Sigmoid colon (tissue), 7 donors: Measurements from ENCODE around the gene KLHL42. TPM values are rescaled to one million over a fixed set of nuclear protein-coding genes. Genes with fewer than 3 reads are reported as not detected.

ENCODE experiments used
- DNase-seq: peaks from one replicate; pipeline ENCODE4 v3.0.0-alpha.2; 2019
- H3K27ac ChIP-seq, 4 donors: fragments of 200-600 bp; sonication (generic); one replicate each; pipeline ENCODE4 v1.5.1; 2016 to 2019; ENCODE audit warnings: mild to moderate bottlenecking in 1 of 4
- H3K27me3 ChIP-seq, 3 donors: fragments of 200-600 bp; sonication (generic); one replicate each; pipeline ENCODE4 v1.5.1; 2019; ENCODE audit warnings: mild to moderate bottlenecking in 1 of 3
- H3K36me3 ChIP-seq, 4 donors: fragments of 200-600 bp; sonication (generic); one replicate each; pipeline ENCODE4 v1.5.1; 2016 to 2019
- H3K4me1 ChIP-seq, 4 donors: fragments of 200-600 bp; sonication (generic); one replicate each; pipeline ENCODE4 v1.5.1; 2017 to 2019
- H3K4me3 ChIP-seq, 4 donors: fragments of 200-600 bp; sonication (generic); one replicate each; pipeline ENCODE4 v1.5.1; 2017 to 2019; ENCODE audit warnings: mild to moderate bottlenecking in 2 of 4, moderate library complexity in 1 of 4
- H3K9me3 ChIP-seq, 4 donors: fragments of 200-600 bp in 3 of 4; sonication (generic) in 3 of 4; one replicate each; pipeline versions ENCODE4 v1.5.1 to v1.6.1; 2013 to 2019
- CTCF ChIP-seq, 4 experiments: fragments of 450-650 bp in 3 of 4; fragments of 200-600 bp in 1 of 4; IDR thresholded peaks; one replicate each; pipeline ENCODE4 v1.5.1; 2016 to 2019; ENCODE audit warnings: antibody characterized with exemption in 4 of 4, mild to moderate bottlenecking in 3 of 4, moderate library complexity in 2 of 4
- EP300 ChIP-seq, 4 donors: sonication (generic); formaldehyde crosslinking; IDR thresholded peaks; one replicate each; pipeline ENCODE4 v1.6.1; 2017; ENCODE audit warnings: antibody characterized with exemption in 4 of 4
- POLR2A ChIP-seq, 2 donors: fragments of 450-650 bp; IDR thresholded peaks; one replicate each; pipeline ENCODE4 v1.6.1; 2016; ENCODE audit warnings: antibody characterized with exemption in 2 of 2, mild to moderate bottlenecking in 2 of 2, moderate library complexity in 2 of 2
- POLR2AphosphoS5 ChIP-seq, 4 donors: sonication (generic); formaldehyde crosslinking; IDR thresholded peaks; one replicate each; pipeline ENCODE4 v1.6.1; 2017; ENCODE audit warnings: antibody characterized with exemption in 4 of 4
- WGBS, 2 donors: extraction: QIAGEN DNeasy Blood & Tissue Kit; methylation state at CpG; one replicate each; pipeline ENCODE4 v1.1.7; 2013; 5-methylcytosine and 5-hydroxymethylcytosine counted together
- intact Hi-C: fragments of 100-400 bp; cut with DNase I; formaldehyde crosslinking; loops from one replicate; pipeline ENCODE4 v1.15.1; 2023
- polyA plus RNA-seq, 3 donors: library from polyadenylated mRNA; stranded (reverse); fragments of 200-250 nt; gene quantifications; one replicate each; pipeline ENCODE4 v1.2.3, GENCODE V29; 2013
- total RNA-seq, 4 donors: library from RNA; depleted of rRNA; stranded (reverse); fragments of >200 nt; gene quantifications; one replicate each; pipeline ENCODE4 v1.1.0, GENCODE V29; 2016
- donor health status: healthy with polysubstance abuse.
- donor health status: Bipolar disorder and iron deficiency.
- donor health status: healthy.

KLHL42 gene
- total and polyA plus RNA-seq, 7 donors, result 3.6 to 78.1 (median 60.7) TPM

GRCh38 chr12:27787559-27787958 lies 7.5 kb downstream of the KLHL42 start:
- Histone ChIP-seq H3K9me3 (no peaks in the 10 kb centered on the region), H3K4me3 (no peak overlapping the region), H3K36me3 (peaks cover 4 to 16% (median 12%) of the 10 kb centered on the region in 4 donors), H3K27me3 (no peaks in the 10 kb centered on the region), H3K27ac (peak overlapping the region in 3 of 4 donors; percentile 30 to 56 (median 48)), H3K4me1 (peaks cover 0 to 77% (median 67%) of the 10 kb centered on the region in 4 donors)
- intact Hi-C loops, result no loop called here
- 74 to 81% methylated on average over 2 of the region's 2 CpGs for WGBS, 2 donors
- TF ChIP-seq CTCF (IDR thresholded peaks at IDR 0.05) (no peak), POLR2AphosphoS5 (IDR thresholded peaks at IDR 0.05) (no peak), POLR2A (IDR thresholded peaks at IDR 0.05) (no peak), EP300 (IDR thresholded peaks at IDR 0.05) (no peak)
- no peak for DNase-seq

- Histone ChIP-seq H3K9me3 (no peaks in the 10 kb centered on the region), H3K4me1 (peaks cover 0 to 51% (median 43%) of the 10 kb centered on the region in 4 donors), H3K36me3 (peaks cover 16 to 42% (median 30%) of the 10 kb centered on the region in 4 donors), H3K27ac (peak overlapping the region in 1 of 4 donors; percentile 24), H3K27me3 (no peaks in the 10 kb centered on the region), H3K4me3 (no peak overlapping the region)
- intact Hi-C loops, result no loop called here
- DNase-seq, result no peak
- WGBS, 2 donors, result 94 to 95% methylated on average over 2 of the region's 2 CpGs
- TF ChIP-seq CTCF (IDR thresholded peaks at IDR 0.05) (no peak), POLR2AphosphoS5 (IDR thresholded peaks at IDR 0.05) (no peak), POLR2A (IDR thresholded peaks at IDR 0.05) (no peak), EP300 (IDR thresholded peaks at IDR 0.05) (no peak)
Observed at GRCh38 chr12:27790179-27790578, 10.1 kb downstream of the KLHL42 start.

- peaks cover 24 to 87% (median 59%) of the 10 kb centered on the region in 4 donors for H3K36me3 ChIP-seq
- intact Hi-C loops, result no loop called here
- peaks cover 0 to 5% (median 0%) of the 10 kb centered on the region in 4 donors for H3K4me1 ChIP-seq
- TF ChIP-seq POLR2AphosphoS5 (IDR thresholded peaks at IDR 0.05) (no peak), POLR2A (IDR thresholded peaks at IDR 0.05) (no peak), CTCF (IDR thresholded peaks at IDR 0.05) (no peak), EP300 (IDR thresholded peaks at IDR 0.05) (no peak)
- WGBS, 2 donors, result 86 to 88% methylated on average over 6 of the region's 6 CpGs
- no peaks in the 10 kb centered on the region for H3K9me3 ChIP-seq
- no peaks in the 10 kb centered on the region for H3K27me3 ChIP-seq
- no peak for DNase-seq
- H3K27ac ChIP-seq, result no peak overlapping the region
- H3K4me3 ChIP-seq, result no peak overlapping the region
Observed at GRCh38 chr12:27794818-27795584, 15.0 kb downstream of the KLHL42 start.

GRCh38 chr12:27796128-27796527 lies 16.1 kb downstream of the KLHL42 start:
- Histone ChIP-seq H3K9me3 (no peaks in the 10 kb centered on the region), H3K4me1 (no peaks in the 10 kb centered on the region), H3K4me3 (no peak overlapping the region), H3K27ac (no peak overlapping the region), H3K36me3 (peaks cover 24 to 96% (median 59%) of the 10 kb centered on the region in 4 donors), H3K27me3 (no peaks in the 10 kb centered on the region)
- 86 to 87% methylated on average over 7 of the region's 7 CpGs for WGBS, 2 donors
- intact Hi-C loops, result no loop called here
- TF ChIP-seq POLR2A (IDR thresholded peaks at IDR 0.05) (no peak), POLR2AphosphoS5 (IDR thresholded peaks at IDR 0.05) (no peak), CTCF (IDR thresholded peaks at IDR 0.05) (no peak), EP300 (IDR thresholded peaks at IDR 0.05) (no peak)
- no peak for DNase-seq
